ENCODE results near the gene DAB1. TPM values are rescaled to one million over a fixed set of nuclear protein-coding genes. Genes with fewer than 3 reads are reported as not detected.

The DAB1 gene
- total RNA-seq, 1 experiment from 2014 or later, result not detected

- in situ Hi-C loops (cut with HindIII; ENCODE audit: low pct_unique_long_range_greater_than_20kb, low sequenced_read_pairs), result no loop called here
- DNase-seq (ENCODE audit: low read depth, low spot score), result no peak
These were observed 83.4 kb downstream of the DAB1 start for GRCh38 chr1:57340334-57341070.

GRCh38 chr1:57337623-57338022, 86.2 kb downstream of the DAB1 start:
- no peak for DNase-seq (ENCODE audit: low read depth, low spot score)
- in situ Hi-C loops (cut with HindIII; ENCODE audit: low pct_unique_long_range_greater_than_20kb, low sequenced_read_pairs), result no loop called here

GRCh38 chr1:57336793-57337192, 87.1 kb downstream of the DAB1 start:
- DNase-seq (ENCODE audit: low read depth, low spot score), result no peak
- in situ Hi-C loops (cut with HindIII; ENCODE audit: low pct_unique_long_range_greater_than_20kb, low sequenced_read_pairs), result no loop called here

GRCh38 chr1:57331620-57332019, 92.2 kb downstream of the DAB1 start:
- in situ Hi-C loops (cut with HindIII; ENCODE audit: low pct_unique_long_range_greater_than_20kb, low sequenced_read_pairs), result no loop called here
- DNase-seq (ENCODE audit: low read depth, low spot score), result no peak

- in situ Hi-C loops (cut with HindIII; ENCODE audit: low pct_unique_long_range_greater_than_20kb, low sequenced_read_pairs), result no loop called here
- no peak for DNase-seq (ENCODE audit: low read depth, low spot score)
These were observed 93.9 kb downstream of the DAB1 start for GRCh38 chr1:57329937-57330336.

GRCh38 chr1:57329001-57329527, 94.8 kb downstream of the DAB1 start:
- in situ Hi-C loops (cut with HindIII; ENCODE audit: low pct_unique_long_range_greater_than_20kb, low sequenced_read_pairs), result no loop called here

GRCh38 chr1:57327946-57328345, 95.9 kb downstream of the DAB1 start:
- no peak for DNase-seq (ENCODE audit: low read depth, low spot score)
- in situ Hi-C loops (cut with HindIII; ENCODE audit: low pct_unique_long_range_greater_than_20kb, low sequenced_read_pairs), result no loop called here

More at GRCh38 chr1:57329001-57329527, 94.8 kb downstream of the DAB1 start:
- DNase-seq (ENCODE audit: low read depth, low spot score), result no peak

GRCh38 chr1:57327336-57327735, 96.5 kb downstream of the DAB1 start:
- no peak for DNase-seq (ENCODE audit: low read depth, low spot score)
- in situ Hi-C loops (cut with HindIII; ENCODE audit: low pct_unique_long_range_greater_than_20kb, low sequenced_read_pairs), result no loop called here

GRCh38 chr1:57325536-57325935, 98.3 kb downstream of the DAB1 start:
- in situ Hi-C loops (cut with HindIII; ENCODE audit: low pct_unique_long_range_greater_than_20kb, low sequenced_read_pairs), result no loop called here
- no peak for DNase-seq (ENCODE audit: low read depth, low spot score)

- DNase-seq (ENCODE audit: low read depth, low spot score), result no peak
- in situ Hi-C loops (cut with HindIII; ENCODE audit: low pct_unique_long_range_greater_than_20kb, low sequenced_read_pairs), result no loop called here
These were observed 98.7 kb downstream of the DAB1 start for GRCh38 chr1:57325117-57325516.

- in situ Hi-C loops (cut with HindIII; ENCODE audit: low pct_unique_long_range_greater_than_20kb, low sequenced_read_pairs), result no loop called here
These were observed 99.5 kb downstream of the DAB1 start for GRCh38 chr1:57324388-57324787.

GRCh38 chr1:57321776-57322175, 102.1 kb downstream of the DAB1 start:
- in situ Hi-C loops (cut with HindIII; ENCODE audit: low pct_unique_long_range_greater_than_20kb, low sequenced_read_pairs), result no loop called here
- no peak for DNase-seq (ENCODE audit: low read depth, low spot score)

More at GRCh38 chr1:57324388-57324787, 99.5 kb downstream of the DAB1 start:
- DNase-seq (ENCODE audit: low read depth, low spot score), result no peak

- in situ Hi-C loops (cut with HindIII; ENCODE audit: low pct_unique_long_range_greater_than_20kb, low sequenced_read_pairs), result no loop called here
- DNase-seq (ENCODE audit: low read depth, low spot score), result no peak
These were observed 104.1 kb downstream of the DAB1 start for GRCh38 chr1:57319791-57320190.

GRCh38 chr1:57319165-57319564, 104.7 kb downstream of the DAB1 start:
- DNase-seq (ENCODE audit: low read depth, low spot score), result no peak
- in situ Hi-C loops (cut with HindIII; ENCODE audit: low pct_unique_long_range_greater_than_20kb, low sequenced_read_pairs), result no loop called here

- DNase-seq (ENCODE audit: low read depth, low spot score), result no peak
- in situ Hi-C loops (cut with HindIII; ENCODE audit: low pct_unique_long_range_greater_than_20kb, low sequenced_read_pairs), result no loop called here
These were observed 107.0 kb downstream of the DAB1 start for GRCh38 chr1:57316861-57317260.

- in situ Hi-C loops (cut with HindIII; ENCODE audit: low pct_unique_long_range_greater_than_20kb, low sequenced_read_pairs), result no loop called here
- DNase-seq (ENCODE audit: low read depth, low spot score), result no peak
These were observed 107.6 kb downstream of the DAB1 start for GRCh38 chr1:57316291-57316690.

GRCh38 chr1:57312869-57313268, 111.0 kb downstream of the DAB1 start:
- DNase-seq (ENCODE audit: low read depth, low spot score), result no peak
- in situ Hi-C loops (cut with HindIII; ENCODE audit: low pct_unique_long_range_greater_than_20kb, low sequenced_read_pairs), result no loop called here

- in situ Hi-C loops (cut with HindIII; ENCODE audit: low pct_unique_long_range_greater_than_20kb, low sequenced_read_pairs), result no loop called here
- DNase-seq (ENCODE audit: low read depth, low spot score), result no peak
These were observed 112.4 kb downstream of the DAB1 start for GRCh38 chr1:57311411-57311810.

GRCh38 chr1:57311006-57311405, 112.9 kb downstream of the DAB1 start:
- in situ Hi-C loops (cut with HindIII; ENCODE audit: low pct_unique_long_range_greater_than_20kb, low sequenced_read_pairs), result no loop called here
- no peak for DNase-seq (ENCODE audit: low read depth, low spot score)

Measured in SK-MEL-5 (cell line).